CD4-positive, alpha-beta T cell treated with Interleukin-21 for 1 hour (primary cell): ENCODE measurements around the gene CMTM7.
A peak's percentile ranks its signal among the peaks of the same experiment; 100 is the strongest.

Experiments used
- DNase-seq: peaks from one replicate; pipeline ENCODE4 v3.0.0-alpha.2; 2020

Gene CMTM7

DNA sequence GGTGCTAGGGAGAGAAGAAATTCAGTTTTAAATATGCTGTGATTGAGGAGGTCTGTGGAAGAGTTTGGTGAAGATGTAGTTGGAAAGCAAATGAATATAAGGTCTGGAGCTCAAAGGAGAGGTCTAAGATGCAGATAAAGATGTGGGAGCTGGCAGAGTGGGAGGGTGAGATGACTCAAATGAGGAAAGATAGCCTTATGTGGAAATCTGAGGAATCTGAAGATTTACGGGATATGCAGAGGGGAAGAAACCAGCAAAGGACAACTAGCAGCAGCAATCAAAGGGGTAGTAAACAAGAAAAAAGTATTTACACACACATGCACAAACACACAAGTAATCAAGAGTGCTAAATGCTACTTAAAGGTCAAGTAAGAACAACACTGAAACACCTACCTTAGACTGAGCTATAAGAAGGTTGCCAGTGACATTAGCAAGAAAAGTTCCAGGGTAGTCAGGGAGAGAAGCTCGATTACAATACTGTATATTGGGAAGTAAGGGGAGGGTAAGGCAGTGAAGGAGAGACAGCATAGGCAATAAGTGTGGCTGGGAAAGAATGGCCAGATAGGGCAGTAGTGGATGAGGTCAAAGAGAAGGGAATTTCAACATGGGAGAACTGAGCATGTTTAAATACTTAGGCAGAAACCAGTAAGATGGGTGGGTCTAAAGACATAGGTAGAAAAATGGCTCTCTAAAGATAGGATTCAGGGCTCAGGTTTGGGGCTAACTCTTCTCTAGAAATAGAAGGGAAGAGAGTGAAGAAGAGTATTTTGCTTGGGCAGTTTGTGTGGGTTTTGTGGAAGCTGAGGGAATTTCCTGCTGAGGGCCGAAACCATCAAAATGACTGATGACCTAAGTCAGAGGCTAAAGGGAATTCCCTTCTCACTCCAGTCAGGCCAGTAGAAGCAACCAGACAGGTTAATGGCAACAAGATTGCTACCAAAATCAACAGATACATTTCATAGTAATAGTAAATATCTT, 102.1 kb downstream of the CMTM7 start:
- DNase-seq: no peak

DNA sequence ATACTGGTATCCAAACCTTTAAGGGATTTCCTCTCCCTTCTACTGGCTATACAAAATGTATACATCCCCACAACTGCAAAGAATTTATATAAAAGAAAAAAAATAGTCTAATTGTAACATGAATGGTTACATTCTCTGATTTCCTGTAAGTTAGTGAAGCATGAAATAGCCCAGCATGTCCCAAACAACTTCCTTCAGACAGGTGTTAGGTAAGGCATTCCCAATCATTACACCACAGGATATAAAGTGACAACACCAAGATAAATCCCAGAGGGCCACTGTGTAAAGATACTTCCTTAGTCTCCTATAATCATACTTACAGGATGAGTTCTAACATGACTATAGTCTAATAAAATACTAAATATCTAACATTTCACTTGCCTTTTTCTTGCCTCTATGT, 103.4 kb downstream of the CMTM7 start:
- no peak for DNase-seq

DNA sequence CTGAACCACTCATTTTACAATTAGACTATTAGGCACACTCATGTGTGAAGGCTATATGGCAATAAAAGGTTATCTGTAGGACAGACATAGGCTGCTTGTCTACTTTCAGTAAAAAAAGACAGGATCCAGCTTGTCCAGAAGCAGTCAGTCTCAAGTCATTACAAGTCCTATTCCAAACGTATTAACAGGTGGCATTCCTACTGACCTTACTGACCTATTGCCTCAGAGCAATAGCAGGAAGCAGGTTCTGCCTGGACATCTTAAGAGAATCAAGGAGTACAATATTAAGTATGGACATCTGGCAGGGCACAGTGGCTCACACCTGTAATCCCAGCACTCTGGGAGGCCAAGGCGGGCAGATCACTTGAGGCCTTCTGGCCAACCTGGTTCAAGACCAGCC, 104.0 kb downstream of the CMTM7 start:
- DNase-seq: no peak

DNA sequence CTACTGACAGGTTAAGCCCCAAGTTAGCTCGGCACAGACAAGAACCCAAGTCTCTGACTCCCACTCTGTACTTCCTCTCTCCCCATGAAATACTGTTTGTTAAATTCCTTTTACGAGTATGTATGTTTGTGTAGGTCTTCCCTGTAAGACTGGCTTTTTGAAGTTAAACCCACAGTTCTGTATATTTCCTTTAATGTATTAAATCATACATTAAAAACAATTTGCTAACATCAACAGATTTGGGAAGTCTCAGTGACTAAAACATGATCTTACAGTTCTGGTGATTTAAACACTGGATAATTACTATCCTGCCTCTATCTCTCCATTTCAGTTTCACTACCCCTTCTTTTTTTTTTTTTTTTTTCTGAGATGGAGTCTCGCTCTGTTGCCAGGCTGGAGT, 106.6 kb downstream of the CMTM7 start:
- no peak for DNase-seq

DNA sequence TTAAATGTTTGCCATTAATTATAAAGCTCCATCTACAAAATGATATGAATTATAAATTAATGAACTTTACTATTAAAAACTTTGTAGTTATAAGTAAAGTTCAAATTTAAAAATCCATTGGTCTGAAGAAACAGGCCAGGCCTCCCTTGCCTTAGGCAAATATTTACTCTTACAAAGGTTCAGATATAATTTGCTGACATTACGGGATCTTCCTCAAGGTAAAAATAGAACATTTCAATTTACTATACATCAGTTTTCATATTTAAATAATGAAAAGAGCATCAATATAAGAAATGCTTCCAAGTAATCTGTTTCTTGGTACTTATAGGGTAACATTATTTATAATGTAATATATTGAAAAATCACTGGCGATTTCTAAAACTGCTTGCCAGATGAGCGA, 107.3 kb downstream of the CMTM7 start:
- DNase-seq: no peak

DNA sequence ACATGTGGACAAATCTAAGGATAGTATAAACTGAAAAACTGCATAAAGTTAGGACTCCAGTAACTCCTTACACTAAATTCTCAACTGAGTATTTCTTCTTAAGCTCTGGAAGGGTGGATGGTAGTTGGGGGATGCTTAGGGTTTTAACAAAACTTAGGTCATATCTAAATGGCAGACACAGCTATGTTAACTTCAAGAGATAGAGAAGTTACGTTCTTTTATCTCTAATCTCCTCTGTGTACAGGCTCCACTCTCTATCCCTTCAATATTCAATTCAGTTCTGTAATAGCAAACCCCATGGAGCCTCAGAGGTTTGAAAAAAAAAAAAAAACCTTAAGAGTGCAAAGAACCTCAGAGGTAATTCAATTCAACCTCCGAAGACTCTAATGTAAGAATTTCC, 107.9 kb downstream of the CMTM7 start:
- DNase-seq: no peak

DNA sequence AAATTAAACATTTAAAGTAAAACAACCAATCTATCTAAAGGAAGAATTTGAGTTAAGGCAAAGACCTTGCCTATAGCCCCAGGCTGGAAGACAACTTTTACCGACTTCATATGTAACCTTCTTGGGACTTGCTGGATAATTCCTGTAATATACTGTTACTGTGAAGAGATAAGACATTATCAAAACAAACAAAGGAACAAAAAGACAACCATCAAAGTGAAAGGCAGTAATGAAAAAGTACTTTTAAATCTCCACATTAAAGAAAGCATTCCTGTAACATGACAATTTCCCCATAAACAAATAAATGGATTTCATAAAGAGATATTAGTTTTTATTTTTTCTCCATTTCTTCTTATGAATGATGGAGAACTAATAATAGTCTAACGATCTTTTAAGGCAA, 108.6 kb downstream of the CMTM7 start:
- DNase-seq: no peak

DNA sequence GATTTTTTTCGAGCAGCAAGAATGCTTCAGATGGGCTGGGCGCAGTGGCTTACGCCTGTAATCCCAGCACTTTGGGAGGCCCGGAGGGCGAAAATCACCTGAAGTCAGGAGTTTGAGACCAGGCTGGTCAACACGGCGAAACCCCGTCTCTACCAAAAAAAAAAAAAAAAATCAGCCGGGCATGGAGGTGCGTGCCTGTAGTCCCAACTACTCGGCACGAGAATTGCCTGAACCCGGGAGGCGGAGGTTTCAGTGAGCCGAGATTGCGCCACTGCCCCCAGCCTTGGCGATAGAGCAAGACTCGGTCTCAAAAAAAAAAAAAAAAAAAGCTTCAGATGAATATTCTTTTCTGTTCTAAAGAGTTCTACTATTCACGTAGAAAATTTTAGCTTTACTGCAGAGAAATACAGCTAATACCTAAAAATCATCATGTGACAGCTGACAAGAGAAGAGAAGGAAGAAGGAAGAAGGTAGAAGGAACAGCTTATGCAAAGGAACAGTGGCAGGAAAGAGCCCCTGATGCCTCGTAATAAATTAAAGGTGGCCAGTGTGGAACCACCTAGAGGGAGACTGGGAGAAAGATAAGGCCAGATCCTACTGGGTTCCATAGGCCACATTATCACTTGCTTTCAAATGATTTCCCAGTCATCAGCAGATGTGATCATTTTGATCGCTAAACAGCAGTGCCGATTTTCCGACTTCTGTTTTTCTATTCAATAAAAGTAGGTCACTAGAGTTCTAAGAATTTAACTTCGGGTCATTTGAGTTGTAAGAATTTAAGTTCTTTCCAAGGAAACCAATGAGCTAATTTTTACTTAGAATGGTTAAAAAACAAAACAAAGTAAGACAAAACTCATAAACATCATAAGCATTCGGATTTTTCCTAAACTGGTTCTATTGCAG, 109.5 kb downstream of the CMTM7 start:
- no peak for DNase-seq

DNA sequence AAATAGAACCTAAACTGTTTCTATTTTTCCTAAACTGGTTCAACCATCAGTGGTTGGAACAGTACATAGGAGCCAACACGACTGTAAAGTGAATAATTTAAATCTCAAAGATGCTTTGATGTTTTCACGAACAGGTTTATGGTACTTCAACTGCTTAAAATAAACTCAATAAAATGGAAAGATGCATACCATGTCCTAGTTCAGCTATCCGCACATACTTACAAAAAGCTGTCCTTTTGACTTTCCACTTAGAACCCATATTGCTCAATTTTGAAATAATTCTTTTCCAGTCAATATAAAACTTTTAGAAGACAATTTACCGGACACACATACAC, 110.1 kb downstream of the CMTM7 start:
- DNase-seq: no peak

DNA sequence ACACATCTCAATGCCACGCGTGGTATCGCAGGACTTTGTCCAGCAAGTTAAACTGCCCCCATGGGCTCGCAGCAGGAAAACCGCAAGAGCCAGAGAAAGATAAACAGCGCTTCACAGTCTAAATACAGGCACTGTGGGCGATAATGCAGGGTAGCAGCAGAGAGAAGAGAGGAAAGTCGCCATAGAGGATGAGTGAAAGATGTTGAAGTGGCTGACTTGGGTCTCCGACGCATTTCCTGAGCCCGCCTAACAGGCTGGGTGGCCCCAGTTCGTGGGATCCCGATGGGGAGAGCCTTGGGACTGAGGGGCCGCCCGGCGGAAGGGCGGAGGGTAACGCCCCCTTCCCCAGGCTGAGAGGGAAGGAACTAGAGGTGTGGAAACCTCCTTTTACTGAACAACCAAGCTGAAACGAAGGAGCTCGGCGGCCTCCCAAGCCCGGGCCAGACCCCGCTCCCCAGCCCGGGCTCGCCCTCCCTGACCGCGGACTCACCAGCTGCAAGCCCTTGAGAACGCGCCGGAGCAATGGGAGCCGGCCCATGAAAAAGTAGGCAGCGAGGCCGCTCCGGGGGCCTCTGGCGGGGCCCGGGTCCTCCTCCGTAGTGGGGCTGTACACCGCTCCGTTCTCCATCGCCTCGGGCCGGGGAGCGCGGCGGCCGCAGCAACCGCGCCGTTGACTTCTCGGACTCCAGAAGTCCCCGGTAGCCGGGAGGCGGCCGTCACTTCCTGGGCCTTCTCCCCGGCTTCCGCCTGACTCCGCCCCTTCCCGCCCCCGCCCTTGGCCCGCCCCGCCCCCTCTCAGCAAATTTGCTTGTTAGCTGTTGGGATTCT, 110.7 kb downstream of the CMTM7 start, which contains the start of gene CMTM6:
Gene CMTM6 (minus strand): TSS at position 735 of the 828 bp plus-strand sequence. CDS start 107 bp downstream, at position 628.
- DNase-seq: peak; percentile 80

DNA sequence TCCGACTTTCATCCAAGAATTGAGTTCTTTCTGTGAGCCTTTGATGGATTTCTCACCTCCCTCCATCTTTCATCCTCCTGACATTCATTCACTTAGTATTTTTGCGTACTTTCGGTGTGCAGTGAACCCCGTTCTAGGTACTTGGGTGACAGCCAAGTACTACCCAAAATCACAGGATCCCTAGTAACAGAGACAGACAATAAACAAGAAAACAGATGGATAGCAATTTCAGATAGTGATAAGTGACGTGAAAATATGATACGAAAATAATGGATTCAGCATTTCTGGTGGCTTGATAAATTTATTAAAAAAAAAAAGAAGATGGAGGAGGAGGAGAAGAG, 111.3 kb downstream of the CMTM7 start:
- no peak for DNase-seq
